BJ (cell line): ENCODE results near the gene KLHL8. TPM values are rescaled to one million over a fixed set of nuclear protein-coding genes. Genes with fewer than 3 reads are reported as not detected.

ENCODE experiments used
- CTCF ChIA-PET: fragments of 350-600 bp; formaldehyde crosslinking; extraction: SDS; loops from one replicate; lab custom pipeline; 2021; ENCODE audit warnings: antibody characterized with exemption, inconsistent platforms; lab: Yijun Ruan, JAX
- POLR2A ChIA-PET: fragments of 300-600 bp; sonication (Branson Sonifier 250); formaldehyde crosslinking; extraction: SDS; loops from one replicate; lab custom pipeline; 2021; ENCODE audit warnings: antibody characterized with exemption; lab: Charles Lee
- DNase-seq: peaks from one replicate; pipeline ENCODE4 v3.0.0-alpha.2; 2011; ENCODE audit warnings: low read depth
- H3K27me3 ChIP-seq: 2 replicates; pipeline ENCODE4 v1.6.0; 2011; ENCODE audit warnings: low read length; ENCODE audit not compliant: control insufficient read depth, insufficient read depth
- H3K36me3 ChIP-seq: 2 replicates; pipeline ENCODE4 v1.5.1; 2011; ENCODE audit warnings: low read length; ENCODE audit not compliant: control insufficient read depth, insufficient read depth
- H3K4me3 ChIP-seq: 2 replicates; pipeline ENCODE4 v1.5.1; 2011; ENCODE audit warnings: low read depth, mild to moderate bottlenecking, control low read depth, low read length
- polyA plus RNA-seq: library from polyadenylated mRNA; depleted of rRNA; stranded (reverse); fragments of >200 nt; gene quantifications from 2 replicates; pipeline ENCODE4 v1.2.3, GENCODE V29; 2011
- TF ChIP-seq, protein P1 (sequence below): IDR thresholded peaks from 2 replicates; pipeline ENCODE4 v1.5.1; 2011; ENCODE audit warnings: low read depth, mild to moderate bottlenecking, control low read depth, inconsistent platforms, low read length, moderate library complexity; ENCODE audit not compliant: insufficient read depth

Gene KLHL8
- polyA plus RNA-seq, 1 experiment: 1.7 TPM

DNA sequence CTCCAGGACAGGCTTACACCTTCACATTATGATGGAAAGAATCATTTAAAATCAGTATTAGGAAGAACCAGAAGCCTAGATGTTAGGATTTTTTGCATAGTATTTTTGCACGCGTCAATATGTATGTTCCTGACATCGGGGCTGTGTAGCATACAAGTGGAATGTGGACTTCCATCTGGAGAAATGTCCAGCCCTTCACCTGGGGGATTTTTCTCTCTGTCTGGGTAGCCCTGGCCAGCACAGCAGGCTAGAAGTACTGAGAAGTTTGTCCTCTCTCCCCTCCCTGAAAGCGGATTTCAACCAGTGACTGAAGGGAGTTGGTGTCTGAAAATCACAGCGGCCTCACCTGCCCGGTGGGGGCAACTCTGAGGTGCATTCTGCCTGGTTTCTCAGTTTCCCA is 10.4 kb upstream of the KLHL8 start:
- peaks cover 2% of the 10 kb centered on the region for H3K27me3 ChIP-seq
- DNase-seq: no peak
- ChIA-PET POLR2A (no interaction called here), CTCF (no interaction called here)
- H3K36me3 ChIP-seq: no peaks in the 10 kb centered on the region
- TF ChIP-seq, protein P1, sequence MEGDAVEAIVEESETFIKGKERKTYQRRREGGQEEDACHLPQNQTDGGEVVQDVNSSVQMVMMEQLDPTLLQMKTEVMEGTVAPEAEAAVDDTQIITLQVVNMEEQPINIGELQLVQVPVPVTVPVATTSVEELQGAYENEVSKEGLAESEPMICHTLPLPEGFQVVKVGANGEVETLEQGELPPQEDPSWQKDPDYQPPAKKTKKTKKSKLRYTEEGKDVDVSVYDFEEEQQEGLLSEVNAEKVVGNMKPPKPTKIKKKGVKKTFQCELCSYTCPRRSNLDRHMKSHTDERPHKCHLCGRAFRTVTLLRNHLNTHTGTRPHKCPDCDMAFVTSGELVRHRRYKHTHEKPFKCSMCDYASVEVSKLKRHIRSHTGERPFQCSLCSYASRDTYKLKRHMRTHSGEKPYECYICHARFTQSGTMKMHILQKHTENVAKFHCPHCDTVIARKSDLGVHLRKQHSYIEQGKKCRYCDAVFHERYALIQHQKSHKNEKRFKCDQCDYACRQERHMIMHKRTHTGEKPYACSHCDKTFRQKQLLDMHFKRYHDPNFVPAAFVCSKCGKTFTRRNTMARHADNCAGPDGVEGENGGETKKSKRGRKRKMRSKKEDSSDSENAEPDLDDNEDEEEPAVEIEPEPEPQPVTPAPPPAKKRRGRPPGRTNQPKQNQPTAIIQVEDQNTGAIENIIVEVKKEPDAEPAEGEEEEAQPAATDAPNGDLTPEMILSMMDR: no peak
- no peak overlapping the region for H3K4me3 ChIP-seq

DNA sequence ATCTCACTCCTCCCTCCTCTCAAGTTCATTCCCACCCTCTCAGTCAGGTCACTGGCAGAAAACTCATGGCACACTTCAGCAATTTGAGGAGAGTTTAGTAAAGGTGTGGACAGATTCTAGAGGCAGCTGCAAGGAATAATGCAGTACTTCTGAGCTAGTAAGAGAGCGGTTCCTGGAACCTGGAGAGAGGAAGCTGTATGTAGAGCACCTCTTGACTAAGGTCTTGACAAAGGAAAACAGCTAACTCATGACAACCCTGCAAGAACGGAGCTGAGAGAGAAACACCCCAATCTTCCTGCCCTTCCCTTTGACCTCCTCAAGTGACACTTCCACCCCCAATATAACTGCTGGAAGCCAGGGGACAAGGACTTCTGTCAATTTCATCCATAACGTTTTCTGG is 9.6 kb upstream of the KLHL8 start:
- no peak for DNase-seq
- CTCF ChIA-PET: no interaction called here
- Histone ChIP-seq H3K36me3 (no peaks in the 10 kb centered on the region), H3K27me3 (peaks cover 2% of the 10 kb centered on the region), H3K4me3 (no peak overlapping the region)
- POLR2A ChIA-PET: no interaction called here
- TF ChIP-seq, protein P1: no peak

DNA sequence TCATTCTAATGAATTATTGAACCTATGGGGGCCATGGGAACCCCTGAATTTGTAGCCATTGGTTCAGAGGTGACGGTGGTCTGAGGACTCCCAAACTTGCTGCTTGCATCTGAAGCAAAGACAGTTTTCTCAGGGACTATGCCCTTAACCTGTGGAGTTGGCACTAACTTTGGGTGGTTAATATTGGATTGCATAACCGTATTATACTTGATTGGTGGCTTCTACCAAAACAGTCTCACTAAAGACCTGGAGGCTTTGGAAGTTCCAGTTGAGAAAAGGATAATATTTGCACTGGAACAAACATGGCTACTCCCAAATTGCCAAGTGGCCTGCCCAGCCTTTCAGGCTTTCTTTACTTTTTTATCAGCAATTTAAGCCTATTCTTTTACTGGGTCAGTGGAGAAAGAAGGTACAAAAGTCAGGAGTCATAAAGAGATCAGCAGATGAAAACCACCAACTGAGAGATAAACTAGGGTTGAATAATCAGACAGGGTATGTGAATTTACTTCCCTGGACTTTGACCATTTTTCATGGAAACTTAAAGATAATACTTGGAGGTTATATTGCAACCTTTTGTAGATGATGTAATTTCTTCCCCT is 7.9 kb upstream of the KLHL8 start:
- DNase-seq: no peak
- Histone ChIP-seq H3K27me3 (peaks cover 2% of the 10 kb centered on the region), H3K4me3 (no peak overlapping the region), H3K36me3 (no peaks in the 10 kb centered on the region)
- ChIA-PET POLR2A (no interaction called here), CTCF (interaction anchor here (0.5 to 1.3 kb wide), 2 partner anchors 62 to 77 kb away, joined by 3 read pairs; no protein-coding TSS in a partner anchor)
- TF ChIP-seq, protein P1: no peak

- Histone ChIP-seq H3K36me3 (no peaks in the 10 kb centered on the region), H3K27me3 (peaks cover 2% of the 10 kb centered on the region), H3K4me3 (no peak overlapping the region)
- DNase-seq: no peak
- TF ChIP-seq, protein P1: no peak
- CTCF ChIA-PET: interaction anchor here (1.3 kb wide), 1 partner anchor 76 kb away, joined by 3 read pairs; no protein-coding TSS in a partner anchor
- POLR2A ChIA-PET: no interaction called here
Observed at GRCh38 chr4:87227751-87228151, 7.3 kb upstream of the KLHL8 start.

- POLR2A ChIA-PET: no interaction called here
- Histone ChIP-seq H3K27me3 (peaks cover 2% of the 10 kb centered on the region), H3K4me3 (no peak overlapping the region), H3K36me3 (no peaks in the 10 kb centered on the region)
- no peak for DNase-seq
- TF ChIP-seq, protein P1: no peak
- CTCF ChIA-PET: interaction anchor here (1.4 kb wide), 1 partner anchor 9 kb away, joined by 6 read pairs; no protein-coding TSS in a partner anchor
Observed at GRCh38 chr4:87225936-87226335, 5.5 kb upstream of the KLHL8 start.
